Activated naive CD4-positive, alpha-beta T cell treated with anti-CD3 and anti-CD28 coated beads, Interleukin-2, amount 50 U/mL, for 16 hours (primary cell): ENCODE measurements around the gene TUB.
A peak's percentile ranks its signal among the peaks of the same experiment; 100 is the strongest.

Source experiments
- DNase-seq: peaks from one replicate; pipeline ENCODE4 v3.0.0-alpha.2; 2020

The TUB gene

DNA sequence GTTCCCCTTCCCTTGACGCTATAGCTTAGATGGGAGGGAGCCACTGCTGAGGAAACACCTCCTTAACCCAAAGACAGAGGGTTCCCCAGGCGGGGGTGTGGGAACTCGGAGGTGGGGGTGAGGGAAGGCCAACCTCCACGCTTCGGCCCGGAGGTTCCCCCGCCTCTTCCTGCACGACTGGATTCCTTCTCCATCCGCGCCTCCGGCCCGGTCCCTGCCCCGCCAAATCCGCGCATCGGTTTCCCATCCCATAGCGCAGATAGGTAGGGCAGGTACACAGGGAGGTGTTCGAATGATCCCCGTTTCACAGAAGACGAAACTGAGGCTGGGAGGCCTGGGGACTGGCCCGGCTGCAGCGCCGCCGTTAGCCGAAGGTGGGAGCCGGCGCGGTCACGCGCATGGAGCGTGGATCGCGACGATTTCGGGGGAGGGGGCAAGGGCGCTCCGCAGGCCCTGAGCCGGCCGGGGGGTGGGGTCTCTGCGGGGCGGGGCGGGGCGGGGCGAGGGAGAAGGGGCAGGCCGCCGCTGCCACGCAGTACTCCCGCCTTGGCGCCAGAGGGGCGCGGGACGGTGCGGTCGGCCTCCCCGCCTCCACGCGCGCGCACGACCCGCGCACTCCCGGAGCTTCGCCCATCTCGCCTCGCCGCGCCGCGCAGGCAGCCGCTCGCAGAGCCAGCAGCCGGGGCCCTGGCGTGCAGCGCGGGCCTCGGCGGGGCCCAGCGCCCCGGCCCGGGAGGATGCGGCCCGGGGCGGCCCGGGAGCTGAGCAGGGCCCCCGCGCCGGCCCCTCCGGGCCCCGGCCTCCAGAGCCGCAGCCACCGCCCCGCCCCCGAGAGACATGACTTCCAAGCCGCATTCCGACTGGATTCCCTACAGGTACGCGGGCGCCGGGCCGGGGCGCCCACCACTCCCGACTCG, at the start of gene TUB:
Gene TUB, plus strand, starts transcription at position 538 of the 917 bp plus-strand sequence. Its CDS starts 300 bp downstream, at position 838.
- DNase-seq = no peak

GRCh38 chr11:8031248-8032115, 49.5 kb upstream of the TUB start:
- no peak for DNase-seq

DNA sequence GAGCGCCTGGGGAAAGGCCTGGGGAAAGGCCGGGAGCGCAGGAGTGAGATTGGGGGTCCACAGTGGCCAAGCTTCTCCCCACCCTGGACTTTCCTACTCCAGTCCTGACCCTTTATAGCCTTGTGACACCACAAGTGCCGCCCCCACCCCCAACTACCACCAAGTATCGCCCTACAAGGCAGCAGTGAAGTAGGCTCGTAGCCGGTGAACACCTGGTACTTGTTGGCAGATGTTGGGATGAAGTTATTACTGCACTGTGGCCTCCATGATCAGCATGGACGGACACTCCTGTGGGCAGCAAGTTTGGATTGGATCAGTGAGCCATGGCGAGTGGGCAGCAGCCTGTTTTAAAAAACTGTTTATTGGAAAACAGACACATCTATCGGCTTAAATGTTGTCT, 48.9 kb upstream of the TUB start:
- DNase-seq = no peak

DNA sequence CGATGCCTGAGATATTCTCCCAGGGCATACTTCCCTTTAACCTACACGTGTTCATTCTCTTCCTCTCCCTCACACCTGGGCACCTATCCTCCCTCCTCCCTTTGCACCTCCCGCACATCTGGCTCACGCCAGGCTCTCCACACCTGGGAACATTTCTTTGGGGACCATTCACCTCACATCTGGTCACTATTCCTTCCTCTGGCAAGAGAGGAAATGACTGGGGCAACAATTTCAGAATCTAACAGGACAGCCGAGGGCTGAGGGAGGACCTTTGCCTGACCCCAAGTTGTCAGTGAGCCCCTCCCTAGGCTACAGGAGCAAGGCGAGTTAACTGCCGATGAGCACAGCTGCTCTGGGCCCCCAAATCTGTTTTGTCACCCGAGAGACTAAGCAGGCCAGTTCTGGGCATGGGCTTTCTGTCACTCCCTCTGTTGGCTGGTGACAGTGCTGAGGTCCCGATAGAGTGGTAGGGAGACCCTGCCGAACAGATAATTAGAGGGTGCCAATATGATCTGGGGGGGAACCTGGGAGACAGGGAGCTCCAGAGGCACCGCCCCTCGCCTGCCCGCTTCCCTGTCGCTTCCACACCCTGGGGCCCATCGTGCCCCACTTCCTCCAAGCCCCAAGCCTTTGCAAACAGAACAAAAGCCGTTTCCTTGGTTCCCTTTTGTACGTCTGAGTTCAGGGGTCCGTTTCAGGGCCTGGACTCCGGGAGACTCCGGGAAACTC, 48.3 kb upstream of the TUB start:
- DNase-seq = no peak

DNA sequence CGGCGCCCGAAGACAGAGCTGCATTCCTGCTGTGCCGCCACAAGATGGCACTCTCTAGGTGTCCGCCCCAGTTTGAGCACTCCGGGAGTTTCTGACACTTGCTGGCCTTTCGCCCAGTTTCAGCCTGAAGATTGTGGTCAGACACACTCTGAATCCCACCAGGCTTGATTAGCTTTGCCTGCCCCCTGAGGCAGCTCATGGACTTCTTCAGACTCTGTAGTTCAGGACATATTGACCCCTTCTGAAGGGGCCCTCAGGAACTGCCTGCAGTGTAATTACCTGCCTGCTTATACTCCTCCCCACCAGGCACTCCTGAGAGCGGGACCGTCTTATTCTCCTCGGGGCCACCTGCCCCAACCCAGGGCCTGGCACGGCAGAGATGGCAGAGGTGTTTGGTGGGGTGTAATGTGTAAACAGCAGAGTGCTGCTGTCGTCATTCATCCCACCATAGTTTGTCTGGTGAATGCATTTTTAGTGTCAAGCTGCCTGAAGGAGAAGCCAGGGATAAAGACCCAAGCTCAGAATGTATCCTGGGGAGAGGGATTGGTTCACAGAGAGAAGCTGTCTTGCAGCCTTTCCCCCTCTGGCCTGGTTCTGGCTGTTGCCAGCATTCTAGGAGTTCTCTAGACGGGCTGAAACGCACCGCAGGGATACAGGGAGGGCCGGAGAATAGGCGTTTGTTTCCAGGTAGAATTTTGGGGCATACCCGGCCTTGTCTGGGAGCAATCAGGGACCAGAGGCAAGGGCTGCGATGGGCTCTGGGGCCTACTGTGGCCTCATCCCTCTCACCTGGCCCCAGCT, 47.5 kb upstream of the TUB start:
- DNase-seq = peak; percentile 38

DNA sequence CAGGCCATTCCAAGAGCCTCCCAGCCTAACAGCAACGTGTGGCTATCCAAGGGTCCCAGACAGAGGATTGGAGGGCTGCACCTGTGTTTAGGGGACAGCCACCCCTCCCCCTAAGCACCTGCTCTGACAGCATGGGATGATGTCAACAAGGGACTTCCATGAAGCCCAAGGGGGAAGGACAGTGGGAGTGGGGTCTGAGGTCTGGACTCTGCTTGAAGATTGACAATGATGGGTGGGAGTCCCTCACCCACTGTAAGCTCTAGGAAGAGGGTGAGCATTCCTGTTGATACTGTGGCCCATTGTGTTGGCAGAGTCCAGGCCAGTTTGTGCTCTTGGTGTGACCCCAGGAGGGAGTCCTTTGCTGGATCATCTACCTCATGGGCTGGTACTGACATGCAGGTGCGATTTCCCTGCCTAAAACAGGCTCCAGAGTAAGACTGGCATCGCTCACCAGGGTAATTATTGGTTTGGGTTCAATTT, 46.9 kb upstream of the TUB start:
- no peak for DNase-seq

DNA sequence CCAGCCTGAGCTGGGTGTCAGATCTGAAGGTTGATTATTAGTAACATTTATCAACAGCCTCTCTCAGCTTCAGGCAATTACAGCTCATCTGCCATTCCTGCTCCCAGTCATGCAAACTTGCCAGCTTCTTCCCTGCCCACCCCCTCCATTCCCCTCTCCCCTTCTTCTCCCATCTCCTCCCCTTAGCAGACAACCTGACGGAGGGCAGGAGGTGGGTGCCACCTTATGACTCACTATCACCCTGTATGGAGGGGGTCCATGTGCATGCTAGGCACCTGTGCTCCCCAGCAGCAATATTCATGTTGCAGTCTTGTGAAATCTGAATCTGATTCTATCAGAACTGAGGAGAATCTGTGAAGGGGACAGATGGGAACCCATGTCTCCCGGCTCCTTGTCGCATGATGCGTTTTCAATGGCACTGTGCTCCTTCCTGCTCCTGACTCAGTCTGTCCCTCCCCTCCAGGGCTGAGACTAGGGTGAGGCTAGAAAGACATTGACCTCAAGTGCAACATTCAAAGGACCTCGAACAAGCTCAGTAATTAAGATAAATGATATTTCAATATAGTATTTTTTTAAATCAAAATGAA, 46.3 kb upstream of the TUB start:
- no peak for DNase-seq

- DNase-seq = no peak
These were observed 45.7 kb upstream of the TUB start for GRCh38 chr11:8035200-8035855.

- no peak for DNase-seq
These were observed 44.8 kb upstream of the TUB start for GRCh38 chr11:8036002-8036802.

- no peak for DNase-seq
These were observed 44.0 kb upstream of the TUB start for GRCh38 chr11:8036986-8037385.

- DNase-seq = no peak
These were observed 42.6 kb upstream of the TUB start for GRCh38 chr11:8038393-8038792.

DNA sequence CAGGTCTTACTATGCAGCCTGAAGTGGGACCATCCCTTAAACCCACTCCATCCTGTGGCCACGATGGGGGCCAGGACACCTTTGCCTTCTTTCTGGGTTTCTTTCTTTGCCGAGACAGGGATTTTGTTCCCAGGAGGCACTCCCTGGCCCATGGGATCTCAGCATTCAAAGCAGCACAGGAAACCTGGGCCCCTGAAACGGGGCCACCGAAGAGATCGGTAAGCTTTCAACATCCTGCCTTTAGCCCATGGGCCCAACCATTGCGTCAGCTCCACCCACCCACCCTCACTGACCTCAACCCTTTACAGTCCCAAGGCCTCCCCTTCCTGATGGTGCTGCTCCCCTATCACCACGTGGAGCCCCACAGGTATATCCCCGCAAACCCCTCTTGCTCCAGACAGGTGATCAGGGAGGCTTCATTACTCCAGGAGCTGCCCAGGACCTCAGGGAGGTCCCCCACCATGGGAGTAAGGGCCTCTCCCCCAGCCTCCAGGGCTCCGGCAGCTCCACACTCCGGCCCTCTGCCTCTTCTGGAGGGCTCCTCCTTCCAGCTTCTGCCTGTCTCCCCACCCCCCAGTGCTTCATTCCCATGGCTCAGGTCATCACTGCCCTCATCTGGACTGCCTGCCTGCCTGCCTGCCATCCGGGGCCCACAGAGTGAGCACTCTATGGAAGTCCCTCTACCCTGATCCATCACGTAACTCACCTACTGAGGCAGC, 42.0 kb upstream of the TUB start:
- no peak for DNase-seq

DNA sequence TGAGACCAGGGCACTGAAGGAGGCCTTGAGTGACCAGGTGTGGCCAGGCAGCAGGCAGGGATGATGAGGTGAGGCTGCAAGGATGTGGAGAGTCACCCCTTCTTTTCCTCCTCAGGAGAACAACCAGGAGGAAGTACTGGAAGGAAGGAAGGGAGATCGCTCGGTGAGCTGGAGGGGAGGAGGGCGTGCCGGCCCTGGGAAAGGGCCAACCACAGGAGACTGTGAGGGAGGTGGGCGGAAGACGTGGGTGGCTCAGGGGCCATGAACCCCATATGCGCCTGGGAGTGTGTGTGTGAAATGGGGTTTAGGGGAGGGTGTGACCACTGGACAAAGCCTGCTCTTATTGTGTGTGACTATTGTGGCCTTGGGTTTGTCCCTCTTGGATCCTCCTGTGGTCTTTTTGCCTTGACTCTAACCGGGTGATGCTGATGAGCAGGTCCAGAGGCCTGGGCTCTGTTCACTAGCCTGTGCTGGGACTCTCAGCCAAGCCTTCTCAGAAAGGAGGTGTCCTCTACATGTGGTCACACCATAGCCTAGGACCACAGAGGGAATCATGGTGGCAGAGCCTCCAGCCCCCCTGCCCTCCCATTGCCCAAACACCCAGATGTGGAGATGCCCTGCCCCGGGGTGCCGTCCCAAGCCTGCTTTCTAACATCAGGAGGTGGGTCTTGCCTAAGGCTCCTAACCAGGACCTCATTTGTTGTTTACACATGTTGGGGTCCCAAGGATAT, 41.3 kb upstream of the TUB start:
- DNase-seq = no peak

- no peak for DNase-seq
These were observed 40.6 kb upstream of the TUB start for GRCh38 chr11:8040261-8040920.

GRCh38 chr11:8040921-8041285, 40.1 kb upstream of the TUB start:
- DNase-seq = no peak

- DNase-seq = no peak
These were observed 39.4 kb upstream of the TUB start for GRCh38 chr11:8041576-8041975.

DNA sequence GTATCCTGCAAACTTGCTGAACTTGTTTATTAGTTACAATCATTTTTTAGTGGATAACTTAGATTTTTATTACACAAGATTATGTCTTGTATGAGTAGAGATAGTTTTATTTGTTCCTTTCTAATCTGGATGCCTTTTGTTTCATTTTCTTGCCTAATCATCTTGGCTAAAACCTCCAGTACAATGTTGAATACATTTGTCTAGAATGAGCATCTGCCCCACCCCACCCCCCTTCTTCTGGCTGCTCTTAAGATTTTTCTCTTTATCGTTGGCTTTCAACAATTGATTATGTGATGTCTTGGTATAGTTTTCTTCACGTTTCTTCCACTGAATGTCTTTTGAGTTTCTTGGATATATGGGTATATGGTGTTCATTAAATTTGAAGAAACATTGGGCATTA, 37.3 kb upstream of the TUB start:
- no peak for DNase-seq

GRCh38 chr11:8045839-8046238, 35.2 kb upstream of the TUB start:
- DNase-seq = no peak
